GF-D8 (cell line): ENCODE measurements around the gene SPAG17.
A peak's percentile ranks its signal among the peaks of the same experiment; 100 is the strongest.
"Not testable (repeated sequence)": the region's sequence is repeated elsewhere in the genome, so short reads cannot be mapped to it uniquely, and the experiment has no call there.

ENCODE experiments used
- DNase-seq: peaks from one replicate; lab custom pipeline; 2025; lab: John Stamatoyannopoulos, UW

SPAG17 gene

GRCh38 chr1:117976381-117976780 lies 208.6 kb downstream of the SPAG17 start:
- no peak for DNase-seq

GRCh38 chr1:117971777-117972176 lies 213.3 kb downstream of the SPAG17 start:
- no peak for DNase-seq

GRCh38 chr1:117970252-117970651 lies 214.8 kb downstream of the SPAG17 start:
- DNase-seq, result no peak

GRCh38 chr1:117967881-117968280 lies 217.1 kb downstream of the SPAG17 start:
- peak; percentile 5 for DNase-seq

GRCh38 chr1:117967477-117967876 lies 217.6 kb downstream of the SPAG17 start:
- peak; percentile 22 for DNase-seq

- no peak for DNase-seq
These were observed 220.6 kb downstream of the SPAG17 start for GRCh38 chr1:117964290-117965038.

GRCh38 chr1:117959364-117959763 lies 225.7 kb downstream of the SPAG17 start:
- no peak for DNase-seq

GRCh38 chr1:117952386-117952785 lies 232.6 kb downstream of the SPAG17 start:
- DNase-seq, result no peak

GRCh38 chr1:117942293-117942692 lies 242.7 kb downstream of the SPAG17 start:
- DNase-seq, result no peak

GRCh38 chr1:117933769-117934168 lies 251.3 kb downstream of the SPAG17 start:
- DNase-seq, result no peak

- DNase-seq, result no peak
These were observed 252.5 kb downstream of the SPAG17 start for GRCh38 chr1:117932576-117932975.

- DNase-seq, result no peak
These were observed 254.5 kb downstream of the SPAG17 start for GRCh38 chr1:117930484-117930883.

- DNase-seq, result no peak
These were observed 254.9 kb downstream of the SPAG17 start for GRCh38 chr1:117930173-117930447.

GRCh38 chr1:117929343-117930172 lies 255.5 kb downstream of the SPAG17 start, which contains the start of the genes GDAP2 and WDR3:
GDAP2 (minus strand) TSS chr1:117929621; CDS start chr1:117920357, 9,264 bp downstream.
WDR3 (plus strand) TSS chr1:117929739; CDS start chr1:117933320, 3,581 bp downstream.
- peak; percentile 93 for DNase-seq

GRCh38 chr1:117928881-117929342 lies 256.1 kb downstream of the SPAG17 start:
- peak; percentile 21 for DNase-seq

- no peak for DNase-seq
These were observed 259.0 kb downstream of the SPAG17 start for GRCh38 chr1:117925981-117926380.

GRCh38 chr1:117922717-117923116 lies 262.3 kb downstream of the SPAG17 start:
- not testable (repeated sequence) for DNase-seq

- DNase-seq, result no peak
These were observed 263.0 kb downstream of the SPAG17 start for GRCh38 chr1:117921991-117922390.

GRCh38 chr1:117919376-117919775 lies 265.7 kb downstream of the SPAG17 start:
- DNase-seq, result no peak

- no peak for DNase-seq
These were observed 274.0 kb downstream of the SPAG17 start for GRCh38 chr1:117911051-117911450.

- DNase-seq, result no peak
These were observed 280.0 kb downstream of the SPAG17 start for GRCh38 chr1:117905019-117905418.

GRCh38 chr1:117904485-117904884 lies 280.5 kb downstream of the SPAG17 start:
- DNase-seq, result no peak
